SU-DHL-6 (cell line): ENCODE results near the gene AKT1.
A peak's percentile ranks its signal among the peaks of the same experiment; 100 is the strongest.

ENCODE experiments used
- H2AFZ ChIP-seq: fragments of 200-600 bp; sonication (generic); 2 replicates; pipeline ENCODE4 v1.6.1; 2014; ENCODE audit warnings: low read depth, mild to moderate bottlenecking, moderate library complexity, mixed read lengths, antibody characterized with exemption, low read length; ENCODE audit not compliant: severe bottlenecking
- H3F3A ChIP-seq: fragments of 200-600 bp; shearing (Covaris generic); 2 replicates; pipeline ENCODE4 v1.6.0; 2016; ENCODE audit warnings: antibody characterized with exemption, mild to moderate bottlenecking; ENCODE audit not compliant: insufficient read depth
- H3K27ac ChIP-seq: fragments of 200-600 bp; sonication (generic); 2 replicates; pipeline ENCODE4 v1.5.1; 2016; ENCODE audit warnings: low read depth, mild to moderate bottlenecking, low read length, moderate library complexity, mixed read lengths
- H3K27me3 ChIP-seq: fragments of 200-600 bp; sonication (generic), shearing (Covaris generic); 2 replicates; pipeline ENCODE4 v1.6.0; 2014; ENCODE audit warnings: mild to moderate bottlenecking, low read length
- H3K36me3 ChIP-seq: fragments of 200-600 bp; sonication (generic); 2 replicates; pipeline ENCODE4 v1.6.1; 2014; ENCODE audit warnings: mild to moderate bottlenecking, low read length, mixed read lengths
- H3K4me2 ChIP-seq: fragments of 300-600, 200-600 bp; shearing (Covaris generic), sonication (generic); 2 replicates; pipeline ENCODE4 v1.6.0; 2014; ENCODE audit warnings: low read length, low read depth, mild to moderate bottlenecking; ENCODE audit not compliant: poor library complexity, severe bottlenecking
- H3K4me3 ChIP-seq: fragments of 200-600 bp; sonication (generic); 2 replicates; pipeline ENCODE4 v1.5.1; 2014; ENCODE audit warnings: antibody characterized with exemption, low read length, mild to moderate bottlenecking, mixed read lengths; ENCODE audit not compliant: insufficient read depth, poor library complexity, severe bottlenecking
- H3K79me2 ChIP-seq: fragments of 200-600 bp; sonication (generic); 2 replicates; pipeline ENCODE4 v1.6.1; 2014; ENCODE audit warnings: mild to moderate bottlenecking, low read length, moderate library complexity; ENCODE audit not compliant: insufficient read depth
- H3K9ac ChIP-seq: fragments of 200-600 bp; sonication (generic); 2 replicates; pipeline ENCODE4 v1.7.0; 2014; ENCODE audit warnings: mild to moderate bottlenecking, low read length
- H3K9me2 ChIP-seq: fragments of 200-600 bp; sonication (generic); replicated peaks from 2 replicates; pipeline ENCODE4 v1.6.1; 2014; ENCODE audit warnings: low read length; ENCODE audit not compliant: insufficient read depth
- H3K9me3 ChIP-seq: fragments of 200-600 bp; sonication (generic); 2 replicates; pipeline ENCODE4 v1.6.1; 2014; ENCODE audit warnings: low read length, mixed read lengths; ENCODE audit not compliant: insufficient read depth
- H4K20me1 ChIP-seq: fragments of 200-600 bp; sonication (generic); 2 replicates; pipeline ENCODE4 v1.6.1; 2014; ENCODE audit warnings: low read depth, mild to moderate bottlenecking, antibody characterized with exemption, low read length, moderate library complexity, mixed read lengths
- CTCF ChIP-seq: fragments of 200-600 bp; sonication (generic); IDR thresholded peaks from one replicate; pipeline ENCODE4 v1.5.1; 2017; ENCODE audit warnings: antibody characterized with exemption, mild to moderate bottlenecking, low read length, moderate library complexity; ENCODE audit not compliant: insufficient read depth, poor library complexity, severe bottlenecking
- EZH2phosphoT487 ChIP-seq: fragments of 200-600 bp; sonication (generic), shearing (Covaris generic); conservative IDR thresholded peaks from 2 replicates; pipeline ENCODE4 v1.6.1; 2018; ENCODE audit warnings: mild to moderate bottlenecking, antibody characterized with exemption, low read length, moderate library complexity, mixed read lengths

Gene AKT1

DNA sequence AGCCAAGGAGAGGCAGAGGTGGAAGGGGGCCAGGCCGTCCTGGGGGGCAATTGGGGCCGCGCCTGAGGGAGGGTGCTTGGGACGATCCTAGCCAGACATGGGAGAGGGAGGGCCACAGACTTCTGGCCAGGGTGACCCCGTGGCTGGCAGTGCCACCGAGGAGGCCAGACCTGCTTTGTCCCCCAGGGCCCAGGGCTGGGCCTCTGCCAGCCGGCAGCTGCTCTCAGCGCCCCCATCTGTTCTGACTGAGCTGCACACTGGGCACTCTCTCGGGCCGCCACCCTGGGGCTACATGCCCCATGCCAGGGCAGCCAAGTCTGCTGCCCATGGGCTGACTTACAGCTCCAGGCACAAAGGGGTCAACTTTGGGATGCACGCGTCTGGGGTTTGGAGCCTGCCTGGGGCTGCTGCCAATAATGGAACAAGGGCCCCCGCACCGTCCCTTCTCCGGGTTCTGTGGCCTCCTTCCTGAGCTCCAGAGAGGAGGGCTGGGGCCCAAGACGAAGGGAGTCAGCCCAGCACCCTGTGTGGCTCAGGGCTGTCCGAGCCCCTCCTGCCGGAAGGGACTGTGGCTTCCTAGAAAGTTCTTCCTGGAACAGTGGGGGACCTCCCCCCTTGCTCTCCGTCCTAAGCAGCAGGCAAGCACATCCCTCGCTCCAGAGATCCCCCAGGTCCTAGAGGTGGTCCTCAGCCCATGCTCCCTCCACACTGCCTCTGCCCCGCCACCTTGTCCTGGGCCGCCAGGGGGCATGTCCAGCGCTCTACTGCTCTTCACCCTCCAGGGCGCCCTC is 70.4 kb downstream of the AKT1 start:
- TF ChIP-seq EZH2phosphoT487 (no peak), CTCF (no peak)
- Histone ChIP-seq H3K27me3 (no peaks in the 10 kb centered on the region), H3F3A (no peaks in the 10 kb centered on the region), H3K27ac (no peak overlapping the region), H3K4me2 (no peak overlapping the region), H4K20me1 (no peaks in the 10 kb centered on the region), H3K9me2 (no peaks in the 10 kb centered on the region), H3K9ac (no peak overlapping the region), H3K4me3 (no peak overlapping the region), H3K36me3 (no peaks in the 10 kb centered on the region), H2AFZ (no peak overlapping the region), H3K79me2 (no peaks in the 10 kb centered on the region), H3K9me3 (no peaks in the 10 kb centered on the region)

- no peak overlapping the region for H3K27ac ChIP-seq
- H3K9me2 ChIP-seq: no peaks in the 10 kb centered on the region
- H3K4me2 ChIP-seq: peak overlapping the region; percentile 67
- no peaks in the 10 kb centered on the region for H3K9me3 ChIP-seq
- H3K27me3 ChIP-seq: no peaks in the 10 kb centered on the region
- no peaks in the 10 kb centered on the region for H3K79me2 ChIP-seq
- no peaks in the 10 kb centered on the region for H3F3A ChIP-seq
- H3K4me3 ChIP-seq: peak overlapping the region; percentile 56
- TF ChIP-seq CTCF (no peak), EZH2phosphoT487 (no peak)
- H3K36me3 ChIP-seq: no peaks in the 10 kb centered on the region
- H3K9ac ChIP-seq: peak overlapping the region; percentile 45; the same call in 1 of the 2 replicates
- no peak overlapping the region for H2AFZ ChIP-seq
- no peaks in the 10 kb centered on the region for H4K20me1 ChIP-seq
Measured at GRCh38 chr14:104724407-104724980, 71.1 kb downstream of the AKT1 start.

GRCh38 chr14:104723651-104724406 is 71.7 kb downstream of the AKT1 start, which contains the start of gene ADSS1:
Gene ADSS1, plus strand, starts transcription at chr14:104724229. Its CDS starts 42 bp downstream, at chr14:104724271.
- Histone ChIP-seq H3K4me3 (peak within 1 kb of the TSS; percentile 56), H3K36me3 (no peaks in the 10 kb centered on the region), H3K27me3 (no peaks in the 10 kb centered on the region), H3K9ac (peak within 1 kb of the TSS; percentile 45; the same call in 1 of the 2 replicates), H3K9me2 (no peaks in the 10 kb centered on the region), H3F3A (no peaks in the 10 kb centered on the region), H2AFZ (peak within 1 kb of the TSS; percentile 68), H4K20me1 (no peaks in the 10 kb centered on the region), H3K9me3 (no peaks in the 10 kb centered on the region), H3K4me2 (peak within 1 kb of the TSS; percentile 67), H3K79me2 (no peaks in the 10 kb centered on the region), H3K27ac (no peak within 1 kb of the TSS)
- TF ChIP-seq CTCF (peak; percentile 94), EZH2phosphoT487 (no peak)
